ENCODE results near the gene SBK1.

The SBK1 gene

DNA sequence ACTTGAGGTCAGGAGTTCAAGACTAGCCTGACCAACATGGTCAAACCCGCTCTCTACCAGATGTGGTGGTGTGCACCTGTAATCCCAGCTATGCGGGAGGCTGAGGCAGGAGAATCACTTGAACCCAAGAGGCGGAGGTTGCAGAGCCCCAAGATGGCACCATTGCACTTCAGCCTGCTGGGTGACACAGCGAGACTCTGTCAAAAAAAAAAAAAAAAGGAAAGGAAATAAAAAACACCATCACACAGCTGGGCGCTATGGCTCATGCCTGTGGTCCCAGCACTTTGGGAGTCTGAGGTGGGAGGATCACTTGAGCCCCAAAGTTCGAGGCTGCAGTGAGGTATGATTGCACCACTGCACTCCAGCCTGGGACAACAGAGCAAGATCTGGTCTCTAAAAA, 13.3 kb upstream of the SBK1 start:
- Histone ChIP-seq H3F3A (ENCODE audit: insufficient read depth, low read length) (no peaks in the 10 kb centered on the region), H3K27ac (ENCODE audit: low read depth, low read length, poor library complexity, severe bottlenecking) (no peak overlapping the region), H4K20me1 (ENCODE audit: insufficient read depth, low read length) (no peaks in the 10 kb centered on the region), H3K27me3 (ENCODE audit: insufficient read depth, low read length) (peaks cover 6% of the 10 kb centered on the region; the same call in 1 of the 2 replicates), H3K4me2 (ENCODE audit: low read length) (no peak overlapping the region), H3K9me2 (ENCODE audit: low read depth, low read length) (no peaks in the 10 kb centered on the region), H3K79me2 (ENCODE audit: insufficient read depth, low read length) (no peaks in the 10 kb centered on the region), H2AFZ (ENCODE audit: low read length) (no peak overlapping the region), H3K4me3 (ENCODE audit: low read depth, low read length, poor library complexity, severe bottlenecking) (no peak overlapping the region), H3K9me3 (ENCODE audit: low read length) (no peaks in the 10 kb centered on the region), H3K36me3 (ENCODE audit: insufficient read depth, low read length) (no peaks in the 10 kb centered on the region), H3K4me1 (ENCODE audit: insufficient read depth, low read length, severe bottlenecking) (no peaks in the 10 kb centered on the region), H3K9ac (ENCODE audit: low read length) (no peak overlapping the region)
- TF ChIP-seq EZH2 (IDR thresholded peaks at IDR 0.05; ENCODE audit: borderline replicate concordance, low read length) (no peak), CTCF (IDR thresholded peaks at IDR 0.05; ENCODE audit: low read length) (no peak)

DNA sequence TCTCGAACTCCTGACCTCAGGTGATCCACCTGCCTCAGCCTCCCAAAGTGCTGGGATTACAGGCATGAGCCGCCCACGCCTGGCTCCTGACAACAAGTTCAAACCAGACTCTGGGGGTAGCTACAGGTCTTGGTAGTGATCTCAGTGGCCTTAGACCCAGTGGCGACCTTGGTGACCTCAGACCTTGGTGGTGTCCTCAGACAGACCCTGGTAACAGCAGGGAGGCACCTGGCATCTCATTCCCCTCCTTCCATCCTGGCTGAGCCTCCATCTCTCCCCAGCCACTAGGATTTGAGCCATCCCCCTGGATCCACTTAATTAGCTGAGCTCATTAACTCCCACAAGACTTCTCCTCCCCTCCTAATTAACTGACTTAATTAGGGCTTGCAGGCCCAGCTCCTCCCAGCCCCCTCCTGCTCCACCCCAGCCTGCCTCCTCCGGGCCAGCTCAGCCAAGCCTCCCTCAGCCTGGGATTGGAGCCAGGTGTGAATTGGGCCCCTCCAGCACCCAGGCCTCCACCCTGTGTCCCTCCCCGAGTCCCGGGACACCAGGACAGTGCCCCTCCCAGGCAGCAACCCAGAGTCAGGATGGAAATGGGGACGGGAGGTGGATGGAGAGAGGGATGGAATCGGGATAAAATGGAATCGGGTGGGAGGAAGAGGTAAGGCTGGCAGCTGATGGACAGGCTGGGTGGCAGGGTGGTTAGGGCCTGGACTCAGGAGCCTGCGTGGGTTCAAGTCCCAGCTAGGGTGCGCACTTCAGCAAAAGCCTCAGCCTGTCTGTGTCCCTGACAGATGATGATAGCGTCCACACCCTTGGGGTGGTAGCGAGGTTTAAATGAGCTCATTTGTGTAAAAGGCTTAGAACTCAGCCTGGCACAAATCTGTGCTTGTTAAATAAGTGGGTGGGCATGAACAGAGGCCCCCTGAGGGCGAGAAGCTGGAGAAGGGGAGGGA, 11.2 kb upstream of the SBK1 start:
- Histone ChIP-seq H3K9me2 (ENCODE audit: low read depth, low read length) (no peaks in the 10 kb centered on the region), H3K36me3 (ENCODE audit: insufficient read depth, low read length) (no peaks in the 10 kb centered on the region), H3K79me2 (ENCODE audit: insufficient read depth, low read length) (no peaks in the 10 kb centered on the region), H3K9ac (ENCODE audit: low read length) (no peak overlapping the region), H3K27ac (ENCODE audit: low read depth, low read length, poor library complexity, severe bottlenecking) (no peak overlapping the region), H3K27me3 (ENCODE audit: insufficient read depth, low read length) (peaks cover 9% of the 10 kb centered on the region; the same call in 1 of the 2 replicates), H3K4me1 (ENCODE audit: insufficient read depth, low read length, severe bottlenecking) (no peaks in the 10 kb centered on the region), H3F3A (ENCODE audit: insufficient read depth, low read length) (no peaks in the 10 kb centered on the region), H3K4me2 (ENCODE audit: low read length) (no peak overlapping the region), H2AFZ (ENCODE audit: low read length) (no peak overlapping the region), H3K9me3 (ENCODE audit: low read length) (no peaks in the 10 kb centered on the region), H4K20me1 (ENCODE audit: insufficient read depth, low read length) (no peaks in the 10 kb centered on the region), H3K4me3 (ENCODE audit: low read depth, low read length, poor library complexity, severe bottlenecking) (no peak overlapping the region)
- TF ChIP-seq CTCF (IDR thresholded peaks at IDR 0.05; ENCODE audit: low read length), result no peak
- TF ChIP-seq EZH2 (IDR thresholded peaks at IDR 0.05; ENCODE audit: borderline replicate concordance, low read length), result no peak

- H3K9me2 ChIP-seq (ENCODE audit: low read depth, low read length), result no peaks in the 10 kb centered on the region
- H2AFZ ChIP-seq (ENCODE audit: low read length), result no peak overlapping the region
- peaks cover 9% of the 10 kb centered on the region; the same call in 1 of the 2 replicates for H3K27me3 ChIP-seq (ENCODE audit: insufficient read depth, low read length)
- no peaks in the 10 kb centered on the region for H3K36me3 ChIP-seq (ENCODE audit: insufficient read depth, low read length)
- H3K4me1 ChIP-seq (ENCODE audit: insufficient read depth, low read length, severe bottlenecking), result no peaks in the 10 kb centered on the region
- no peak overlapping the region for H3K9ac ChIP-seq (ENCODE audit: low read length)
- TF ChIP-seq EZH2 (IDR thresholded peaks at IDR 0.05; ENCODE audit: borderline replicate concordance, low read length), result no peak
- no peak for TF ChIP-seq CTCF (IDR thresholded peaks at IDR 0.05; ENCODE audit: low read length)
- no peaks in the 10 kb centered on the region for H4K20me1 ChIP-seq (ENCODE audit: insufficient read depth, low read length)
- H3K9me3 ChIP-seq (ENCODE audit: low read length), result no peaks in the 10 kb centered on the region
- H3F3A ChIP-seq (ENCODE audit: insufficient read depth, low read length), result no peaks in the 10 kb centered on the region
- H3K4me2 ChIP-seq (ENCODE audit: low read length), result no peak overlapping the region
- H3K79me2 ChIP-seq (ENCODE audit: insufficient read depth, low read length), result no peaks in the 10 kb centered on the region
- H3K4me3 ChIP-seq (ENCODE audit: low read depth, low read length, poor library complexity, severe bottlenecking), result no peak overlapping the region
- H3K27ac ChIP-seq (ENCODE audit: low read depth, low read length, poor library complexity, severe bottlenecking), result no peak overlapping the region
Observed at GRCh38 chr16:28282045-28282444, 10.3 kb upstream of the SBK1 start.
